GM18498 (cell line): Measurements from ENCODE around the gene ATP6V0E2.
"Not testable (repeated sequence)": the region's sequence is repeated elsewhere in the genome, so short reads cannot be mapped to it uniquely, and the experiment has no call there.

Experiments
- ATAC-seq: cut with Tn5 transposase; IDR thresholded peaks from one replicate; pipeline ENCODE4 v1.9.1; 2021; ENCODE audit warnings: mild to moderate bottlenecking, moderate library complexity; ENCODE audit not compliant: unreplicated experiment

Gene ATP6V0E2

DNA sequence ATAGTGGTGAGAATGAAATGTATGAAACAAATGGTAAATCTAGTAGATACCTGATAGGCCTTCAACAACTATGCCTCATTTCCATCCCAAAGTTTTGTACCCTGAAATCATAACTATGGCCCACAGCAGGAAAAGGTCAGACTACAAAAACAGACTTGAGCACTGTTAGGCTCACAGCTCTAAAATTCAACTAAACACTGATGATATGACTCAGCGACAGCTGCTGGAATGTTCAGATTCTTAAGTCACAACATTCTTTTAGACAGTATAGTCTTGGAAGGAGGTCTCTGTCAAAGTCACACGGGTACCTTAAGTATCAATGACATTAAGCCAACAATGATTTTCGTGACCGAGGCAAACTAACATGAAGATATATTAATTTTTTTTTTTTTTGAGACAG lies 38.4 kb downstream of the ATP6V0E2 start:
- not testable (repeated sequence) for ATAC-seq

DNA sequence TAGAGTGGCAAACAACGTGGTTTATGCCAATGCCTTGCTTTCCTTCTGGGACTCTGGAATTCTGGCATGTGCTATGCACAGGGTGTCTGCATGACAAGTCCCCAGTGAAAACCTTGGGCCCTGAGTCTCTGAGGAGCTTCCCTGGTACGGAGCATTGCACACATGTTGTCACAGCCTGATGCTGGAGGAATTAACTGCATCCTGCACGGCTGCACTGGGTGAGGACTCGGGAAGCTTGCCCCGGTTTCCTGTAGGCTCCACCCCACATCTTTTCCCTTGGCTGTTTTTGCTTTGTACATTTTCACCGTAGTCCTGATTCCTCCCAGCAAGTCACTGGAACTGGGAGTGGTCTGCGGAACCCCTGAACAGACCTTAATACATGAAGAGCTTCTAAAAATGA lies 52.6 kb downstream of the ATP6V0E2 start:
- ATAC-seq: not testable (repeated sequence)
